Parathyroid adenoma (tissue), 2 donors: ENCODE measurements around the gene ELN.
"Not testable (repeated sequence)": the region's sequence is repeated elsewhere in the genome, so short reads cannot be mapped to it uniquely, and the experiment has no call there.

ENCODE experiments used
- H2AFZ ChIP-seq: fragments of 300-600 bp; sonication (generic); one replicate; pipeline ENCODE4 v1.7.0; 2017; ENCODE audit warnings: antibody characterized with exemption, mild to moderate bottlenecking
- H3K27ac ChIP-seq: fragments of 300-600 bp; sonication (generic); one replicate; pipeline ENCODE4 v1.7.0; 2017
- H3K27me3 ChIP-seq: fragments of 300-600 bp; sonication (generic); one replicate; pipeline ENCODE4 v1.7.0; 2017; ENCODE audit warnings: low read length; ENCODE audit not compliant: control insufficient read depth, insufficient read depth
- H3K36me3 ChIP-seq: fragments of 300-600 bp; sonication (generic); one replicate; pipeline ENCODE4 v1.7.0; 2017; ENCODE audit warnings: low read length; ENCODE audit not compliant: control insufficient read depth, insufficient read depth
- H3K4me1 ChIP-seq: fragments of 300-600 bp; sonication (generic); one replicate; pipeline ENCODE4 v1.7.0; 2017; ENCODE audit warnings: control low read depth
- H3K4me2 ChIP-seq: fragments of 300-600 bp; sonication (generic); one replicate; pipeline ENCODE4 v1.7.0; 2017; ENCODE audit warnings: low read length
- H3K4me3 ChIP-seq: fragments of 300-600 bp; sonication (generic); one replicate; pipeline ENCODE4 v1.7.0; 2017; ENCODE audit warnings: low read depth, low read length
- H3K79me2 ChIP-seq: fragments of 300-600 bp; sonication (generic); one replicate; pipeline ENCODE4 v1.7.0; 2017; ENCODE audit warnings: control low read depth
- H3K9ac ChIP-seq: fragments of 300-600 bp; sonication (generic); one replicate; pipeline ENCODE4 v1.7.0; 2017; ENCODE audit warnings: mild to moderate bottlenecking
- H3K9me3 ChIP-seq: fragments of 300-600 bp; sonication (generic); one replicate; pipeline ENCODE4 v1.7.0; 2017; ENCODE audit warnings: low read length; ENCODE audit not compliant: control insufficient read depth
- CTCF ChIP-seq: fragments of 300-600 bp; sonication (generic); IDR thresholded peaks from one replicate; pipeline ENCODE4 v1.7.0; 2017; ENCODE audit warnings: antibody characterized with exemption, mild to moderate bottlenecking
- donor health status: primary hyperparathyroidism.

Gene ELN

GRCh38 chr7:74040791-74041520 lies 13.0 kb downstream of the ELN start:
- no peak overlapping the region for H2AFZ ChIP-seq
- no peaks in the 10 kb centered on the region for H3K4me1 ChIP-seq
- no peaks in the 10 kb centered on the region for H3K9me3 ChIP-seq
- H3K9ac ChIP-seq = no peak overlapping the region
- H3K27ac ChIP-seq = no peak overlapping the region
- no peaks in the 10 kb centered on the region for H3K27me3 ChIP-seq
- H3K36me3 ChIP-seq = no peaks in the 10 kb centered on the region
- H3K79me2 ChIP-seq = no peaks in the 10 kb centered on the region
- H3K4me2 ChIP-seq = no peak overlapping the region
- TF ChIP-seq CTCF = no peak
- H3K4me3 ChIP-seq = no peak overlapping the region

- Histone ChIP-seq H3K9me3 (no peaks in the 10 kb centered on the region), H3K9ac (no peak overlapping the region)
Observed at GRCh38 chr7:74042746-74043522, 15.0 kb downstream of the ELN start.

GRCh38 chr7:74043523-74043951 lies 15.6 kb downstream of the ELN start:
- Histone ChIP-seq H3K9ac (no peak overlapping the region), H3K36me3 (no peaks in the 10 kb centered on the region), H3K27me3 (no peaks in the 10 kb centered on the region), H3K9me3 (no peaks in the 10 kb centered on the region), H3K27ac (no peak overlapping the region), H3K79me2 (no peaks in the 10 kb centered on the region), H3K4me2 (no peak overlapping the region), H2AFZ (no peak overlapping the region), H3K4me1 (no peaks in the 10 kb centered on the region), H3K4me3 (no peak overlapping the region)
- no peak for TF ChIP-seq CTCF

More at GRCh38 chr7:74042746-74043522, 15.0 kb downstream of the ELN start:
- no peaks in the 10 kb centered on the region for H3K27me3 ChIP-seq
- no peak overlapping the region for H3K4me2 ChIP-seq
- no peak overlapping the region for H3K4me3 ChIP-seq
- no peaks in the 10 kb centered on the region for H3K4me1 ChIP-seq
- H2AFZ ChIP-seq = no peak overlapping the region
- TF ChIP-seq CTCF = no peak
- H3K36me3 ChIP-seq = no peaks in the 10 kb centered on the region
- H3K27ac ChIP-seq = no peak overlapping the region
- H3K79me2 ChIP-seq = no peaks in the 10 kb centered on the region

GRCh38 chr7:74044366-74045350 lies 16.7 kb downstream of the ELN start:
- Histone ChIP-seq H3K79me2 (no peaks in the 10 kb centered on the region), H3K9me3 (no peaks in the 10 kb centered on the region), H3K4me1 (no peaks in the 10 kb centered on the region), H3K9ac (no peak overlapping the region), H3K36me3 (no peaks in the 10 kb centered on the region), H3K4me2 (no peak overlapping the region), H3K27ac (no peak overlapping the region), H3K4me3 (no peak overlapping the region), H2AFZ (no peak overlapping the region), H3K27me3 (no peaks in the 10 kb centered on the region)
- TF ChIP-seq CTCF = no peak

GRCh38 chr7:74046581-74046980 lies 18.6 kb downstream of the ELN start:
- H3K4me2 ChIP-seq, H3K4me1 ChIP-seq, H3K4me3 ChIP-seq, H3K9me3 ChIP-seq, H2AFZ ChIP-seq, H3K27ac ChIP-seq, H3K79me2 ChIP-seq, H3K27me3 ChIP-seq, H3K36me3 ChIP-seq, H3K9ac ChIP-seq: not testable (repeated sequence)
